ENCODE results near the gene RBMS3. TPM values are rescaled to one million over a fixed set of nuclear protein-coding genes. Genes with fewer than 3 reads are reported as not detected.
A peak's percentile ranks its signal among the peaks of the same experiment; 100 is the strongest.

Gene RBMS3
- total RNA-seq, 1 experiment from 2014 or later, result 74.2 TPM

GRCh38 chr3:29536016-29536758 lies 255.3 kb downstream of the RBMS3 start:
- Mint-ChIP-seq H3K4me1 (ENCODE audit: insufficient read depth, unreplicated experiment) (no peaks in the 10 kb centered on the region), H3K4me3 (ENCODE audit: unreplicated experiment) (no peak overlapping the region), H3K27ac (ENCODE audit: low read depth, unreplicated experiment) (no peak overlapping the region), H3K9me3 (ENCODE audit: unreplicated experiment) (no peaks in the 10 kb centered on the region), H3K27me3 (ENCODE audit: insufficient read depth, unreplicated experiment) (no peaks in the 10 kb centered on the region), H3K36me3 (ENCODE audit: insufficient read depth, unreplicated experiment) (peaks cover under 1% of the 10 kb centered on the region)
- no TSS peak for BruUV-seq (replicated peaks)
- DNase-seq (ENCODE audit: unreplicated experiment), result no peak
- ChIA-PET POLR2A (no interaction called here), CTCF (interaction anchor here (0.5 kb wide), 1 partner anchor 92 kb away, joined by 3 read pairs; no protein-coding TSS in a partner anchor)
- intact Hi-C loops (cut with micrococcal nuclease), result no loop called here
- TF ChIP-seq CTCF (IDR thresholded peaks at IDR 0.05; ENCODE audit: unreplicated experiment), result no peak

GRCh38 chr3:29537889-29538609 lies 257.2 kb downstream of the RBMS3 start:
- TF ChIP-seq CTCF (IDR thresholded peaks at IDR 0.05; ENCODE audit: unreplicated experiment), result no peak
- DNase-seq (ENCODE audit: unreplicated experiment), result no peak
- Mint-ChIP-seq H3K9me3 (ENCODE audit: unreplicated experiment) (no peaks in the 10 kb centered on the region), H3K4me1 (ENCODE audit: insufficient read depth, unreplicated experiment) (no peaks in the 10 kb centered on the region), H3K27me3 (ENCODE audit: insufficient read depth, unreplicated experiment) (no peaks in the 10 kb centered on the region), H3K36me3 (ENCODE audit: insufficient read depth, unreplicated experiment) (peaks cover 4% of the 10 kb centered on the region), H3K27ac (ENCODE audit: low read depth, unreplicated experiment) (peak overlapping the region; percentile 10), H3K4me3 (ENCODE audit: unreplicated experiment) (no peak overlapping the region)
- intact Hi-C loops (cut with micrococcal nuclease), result no loop called here
- POLR2A ChIA-PET, result no interaction called here
- CTCF ChIA-PET, result no interaction called here
- no TSS peak for BruUV-seq (replicated peaks)

GRCh38 chr3:29538610-29538958 lies 257.7 kb downstream of the RBMS3 start:
- Mint-ChIP-seq H3K27me3 (ENCODE audit: insufficient read depth, unreplicated experiment) (no peaks in the 10 kb centered on the region), H3K9me3 (ENCODE audit: unreplicated experiment) (no peaks in the 10 kb centered on the region), H3K4me3 (ENCODE audit: unreplicated experiment) (no peak overlapping the region), H3K4me1 (ENCODE audit: insufficient read depth, unreplicated experiment) (no peaks in the 10 kb centered on the region), H3K27ac (ENCODE audit: low read depth, unreplicated experiment) (no peak overlapping the region), H3K36me3 (ENCODE audit: insufficient read depth, unreplicated experiment) (peaks cover 4% of the 10 kb centered on the region)
- ChIA-PET CTCF (no interaction called here), POLR2A (interaction anchor here (1.2 kb wide), 1 partner anchor 257 kb away, joined by 3 read pairs; the partner anchor contains the start of gene RBMS3)
- intact Hi-C loops (cut with micrococcal nuclease), result no loop called here
- no peak for TF ChIP-seq CTCF (IDR thresholded peaks at IDR 0.05; ENCODE audit: unreplicated experiment)
- no peak for DNase-seq (ENCODE audit: unreplicated experiment)
- BruUV-seq (replicated peaks), result no TSS peak

- no TSS peak for BruUV-seq (replicated peaks)
Measured at GRCh38 chr3:29540544-29540943, 259.7 kb downstream of the RBMS3 start.

More at GRCh38 chr3:29540544-29540943, 259.7 kb downstream of the RBMS3 start:
- Mint-ChIP-seq H3K9me3 (ENCODE audit: unreplicated experiment) (no peaks in the 10 kb centered on the region), H3K27me3 (ENCODE audit: insufficient read depth, unreplicated experiment) (no peaks in the 10 kb centered on the region), H3K4me1 (ENCODE audit: insufficient read depth, unreplicated experiment) (peaks cover 5% of the 10 kb centered on the region), H3K36me3 (ENCODE audit: insufficient read depth, unreplicated experiment) (peaks cover 4% of the 10 kb centered on the region), H3K4me3 (ENCODE audit: unreplicated experiment) (no peak overlapping the region), H3K27ac (ENCODE audit: low read depth, unreplicated experiment) (no peak overlapping the region)
- DNase-seq (ENCODE audit: unreplicated experiment), result no peak
- POLR2A ChIA-PET, result no interaction called here
- CTCF ChIA-PET, result no interaction called here
- no peak for TF ChIP-seq CTCF (IDR thresholded peaks at IDR 0.05; ENCODE audit: unreplicated experiment)
- intact Hi-C loops (cut with micrococcal nuclease), result no loop called here

Data from MCF 10A (cell line).